Stimulated activated naive CD4-positive, alpha-beta T cell treated with Interleukin-2 at 50 U/mL for 16 hours (primary cell): ENCODE measurements around the gene KCNJ12.
"Not testable (repeated sequence)": the region's sequence is repeated elsewhere in the genome, so short reads cannot be mapped to it uniquely, and the experiment has no call there.

Experiments used
- DNase-seq: peaks from one replicate; lab custom pipeline; 2025; lab: John Stamatoyannopoulos, UW

KCNJ12 gene

DNA sequence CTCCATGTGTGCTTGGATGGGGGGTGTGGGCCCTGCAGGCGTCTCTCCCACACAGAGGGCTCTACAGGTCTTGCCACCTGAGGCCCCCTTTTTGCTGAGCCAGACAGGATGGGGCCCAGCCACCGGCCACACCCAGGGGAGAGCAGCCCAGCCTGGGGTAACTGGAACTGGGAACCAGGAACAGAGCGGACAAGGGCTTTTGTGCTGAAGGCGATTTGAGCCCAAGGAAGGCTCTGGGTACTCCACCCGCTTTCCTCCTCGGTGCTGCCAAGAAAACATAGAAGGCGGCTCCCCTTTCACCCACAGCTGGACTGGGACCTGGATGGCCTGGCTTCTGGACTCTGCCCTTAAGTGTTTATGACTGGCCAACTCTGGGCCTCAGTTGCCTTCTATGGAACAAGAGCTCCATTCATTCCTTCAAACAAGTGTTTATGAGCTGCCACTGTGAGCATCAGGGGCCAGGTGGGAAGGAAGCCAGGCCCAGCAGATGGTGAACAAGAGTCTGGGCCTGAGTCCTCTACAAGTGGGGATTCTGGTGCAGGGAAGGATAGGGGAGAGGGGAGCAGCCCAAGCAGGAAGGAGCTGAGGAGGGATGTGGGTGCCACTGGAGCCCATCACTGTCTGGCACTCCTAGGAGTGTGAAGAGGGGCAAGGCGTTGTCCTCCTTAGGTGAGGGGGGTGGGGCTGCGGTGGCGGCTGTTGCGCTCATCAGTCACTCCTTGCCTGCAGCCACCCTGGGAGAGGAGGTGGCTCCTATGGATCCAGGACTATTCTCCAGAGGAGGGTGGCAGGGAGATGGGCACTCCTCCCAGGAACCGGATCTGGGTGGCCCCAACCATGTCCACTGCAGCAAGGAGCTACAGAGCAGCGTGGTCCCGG is 46.4 kb downstream of the KCNJ12 start:
- DNase-seq: not testable (repeated sequence)

DNA sequence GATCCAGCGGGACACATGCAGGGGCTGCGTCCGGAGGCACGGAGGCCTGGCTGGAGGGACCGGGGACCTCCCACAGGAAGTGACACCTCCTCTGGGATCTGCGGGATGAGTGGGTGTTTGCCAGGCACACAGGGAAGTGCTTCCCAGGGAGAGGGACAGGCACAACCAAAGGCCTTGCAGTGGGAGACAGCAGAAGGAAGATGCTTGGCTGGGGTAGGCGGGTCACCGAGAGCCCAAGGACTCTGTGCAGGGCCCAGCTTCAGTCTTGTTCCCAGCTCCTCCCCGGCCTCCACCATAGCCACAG is 47.0 kb downstream of the KCNJ12 start:
- not testable (repeated sequence) for DNase-seq

- not testable (repeated sequence) for DNase-seq
Measured at GRCh38 chr17:21424697-21425096, 48.5 kb downstream of the KCNJ12 start.

DNA sequence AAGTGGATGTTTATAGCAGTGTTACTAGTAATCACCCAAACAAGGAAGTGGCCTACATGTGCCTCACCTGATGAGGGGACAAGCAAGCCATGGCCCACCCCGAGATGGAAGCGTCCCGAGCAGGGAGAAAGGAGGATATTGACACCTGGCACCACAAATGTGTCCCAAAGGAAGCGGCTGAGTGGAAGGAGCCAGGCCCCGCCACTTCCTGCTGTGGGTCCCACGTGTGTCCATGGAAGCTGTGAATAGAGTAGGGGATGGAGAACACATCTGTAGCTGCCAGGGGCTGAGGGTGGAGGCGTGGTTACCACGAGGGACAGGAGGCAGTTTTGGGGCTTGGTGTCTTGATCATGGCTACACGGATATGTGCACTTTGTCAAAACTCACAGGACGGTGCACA is 49.2 kb downstream of the KCNJ12 start:
- no peak for DNase-seq

GRCh38 chr17:21425736-21426135 is 49.6 kb downstream of the KCNJ12 start:
- no peak for DNase-seq

DNA sequence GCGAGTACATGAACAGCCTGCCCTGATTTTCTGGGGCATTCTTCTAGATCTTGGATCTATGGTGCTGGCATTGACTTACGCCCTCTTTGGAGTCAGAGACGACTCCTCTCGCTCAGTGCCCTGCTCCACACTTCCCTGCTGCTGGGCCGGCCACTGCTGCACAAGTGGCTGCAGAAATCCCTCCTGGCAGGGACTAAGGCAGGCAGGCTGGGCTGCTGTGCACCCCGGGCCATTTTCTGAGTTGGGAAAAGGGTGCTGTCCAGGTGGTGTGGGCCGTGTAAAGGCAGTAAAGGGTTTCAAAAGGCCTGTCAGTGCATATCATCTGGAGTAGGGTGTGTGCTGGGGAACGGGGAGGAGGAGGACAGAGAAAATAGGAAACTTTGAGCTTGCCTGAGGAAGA is 50.1 kb downstream of the KCNJ12 start:
- DNase-seq: not testable (repeated sequence)

DNA sequence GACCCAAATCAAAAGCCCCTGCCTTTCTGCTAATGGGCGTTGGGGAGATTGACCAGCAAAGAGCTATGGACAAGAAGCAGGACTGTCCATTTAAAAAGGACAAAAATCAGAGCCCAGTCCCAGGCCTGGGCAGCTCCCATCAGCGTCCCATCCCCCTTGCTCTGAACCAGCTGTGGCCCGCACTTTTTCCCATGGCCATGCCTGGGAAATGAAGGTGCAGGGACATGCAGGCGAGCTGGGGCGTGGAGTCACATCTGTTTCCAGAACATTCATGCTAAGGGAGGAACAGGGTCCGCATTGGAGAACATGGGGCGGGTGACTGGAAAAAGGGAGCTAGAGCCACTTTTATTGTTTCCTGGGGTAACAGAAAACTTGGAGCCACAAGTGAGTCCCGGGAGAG is 50.7 kb downstream of the KCNJ12 start:
- not testable (repeated sequence) for DNase-seq

DNA sequence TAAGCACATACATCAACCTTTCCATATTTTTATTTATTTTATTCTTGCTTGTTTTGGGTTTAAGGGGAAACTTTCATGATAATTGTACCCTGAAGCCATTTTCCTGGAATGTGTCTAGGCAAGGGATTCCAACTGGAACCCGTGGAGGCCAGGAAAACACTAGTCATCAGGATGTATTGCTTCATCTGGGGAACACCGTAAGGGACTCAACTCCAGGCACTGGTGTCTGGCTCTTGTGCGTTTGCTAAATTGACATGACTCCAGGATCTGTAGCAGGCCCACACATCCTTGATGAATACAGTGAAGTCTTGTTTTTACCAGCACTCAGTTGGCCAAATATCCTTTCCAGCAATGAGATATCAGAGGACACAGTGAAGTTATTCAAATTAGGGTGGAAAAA is 51.6 kb downstream of the KCNJ12 start:
- DNase-seq: not testable (repeated sequence)

DNA sequence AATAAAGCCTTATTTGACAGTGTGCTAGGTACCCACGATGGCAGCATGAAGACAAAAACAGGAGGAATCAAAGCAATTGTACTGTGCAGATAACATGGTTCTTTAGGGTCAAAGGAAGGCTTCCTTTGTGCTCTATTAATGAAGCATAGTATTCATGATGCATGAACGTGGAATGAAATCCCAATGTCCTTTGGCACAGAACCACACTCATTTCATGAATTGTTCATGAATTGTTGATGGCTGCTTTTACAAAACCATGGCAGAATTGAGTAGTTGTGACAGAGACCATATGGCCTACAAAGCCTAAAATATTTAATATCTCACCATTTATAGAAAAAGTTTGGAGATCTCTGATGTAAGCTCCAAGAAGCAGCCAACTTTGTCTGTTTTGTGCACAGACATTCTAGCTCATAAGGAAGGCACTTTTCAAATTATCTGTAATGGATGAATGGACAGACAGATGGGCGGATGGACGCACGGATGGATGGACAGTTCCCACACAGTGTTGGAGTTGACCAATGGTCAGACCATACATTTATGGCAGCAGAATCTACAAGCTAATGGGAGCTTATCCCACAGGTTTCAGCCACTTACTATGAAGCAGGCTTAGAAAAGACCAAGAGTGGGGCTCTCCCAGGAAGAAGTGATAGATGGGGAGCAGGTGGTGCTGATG is 52.7 kb downstream of the KCNJ12 start:
- not testable (repeated sequence) for DNase-seq

- not testable (repeated sequence) for DNase-seq
Measured at GRCh38 chr17:21429921-21430628, 53.9 kb downstream of the KCNJ12 start.

DNA sequence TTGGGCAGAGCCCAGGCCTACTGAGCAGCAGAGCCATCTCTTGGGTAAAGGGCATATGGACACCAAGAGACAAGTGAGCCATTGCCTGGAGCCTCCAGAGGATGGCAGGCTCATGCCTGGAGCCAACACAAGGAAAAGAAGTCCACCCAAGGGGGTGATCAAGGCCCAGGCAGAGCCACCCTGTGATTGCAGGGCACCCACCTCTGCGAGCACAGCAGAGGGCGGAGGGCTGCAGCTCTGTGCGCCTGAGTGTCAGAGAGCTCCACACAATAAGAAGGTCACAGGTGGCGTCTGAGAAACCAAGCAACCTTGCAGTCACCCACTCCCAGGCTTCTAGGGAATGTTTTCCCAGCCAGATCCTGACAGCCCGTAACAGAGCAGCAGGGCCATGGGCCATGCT is 57.8 kb downstream of the KCNJ12 start:
- DNase-seq: not testable (repeated sequence)

DNA sequence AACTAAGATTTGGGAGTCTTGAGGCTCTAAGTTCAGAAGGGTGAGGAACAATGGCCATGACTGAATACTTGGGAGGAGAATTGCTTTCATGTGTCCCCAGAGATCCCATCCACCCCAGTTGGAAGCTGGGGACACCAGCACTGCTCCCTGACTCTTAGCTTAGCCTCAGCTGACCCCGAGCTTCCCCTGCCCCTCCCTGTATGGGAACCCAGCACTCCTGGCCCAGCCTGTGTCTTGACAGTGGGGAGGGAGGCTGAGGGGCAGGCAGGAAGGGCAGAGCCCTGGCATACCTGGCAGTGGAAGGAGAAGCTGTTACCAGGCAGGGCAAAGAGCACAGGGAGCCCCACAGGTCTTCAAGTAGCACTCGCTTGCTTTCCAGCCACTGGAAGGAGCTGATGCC is 58.8 kb downstream of the KCNJ12 start:
- not testable (repeated sequence) for DNase-seq

- not testable (repeated sequence) for DNase-seq
Measured at GRCh38 chr17:21436481-21436880, 60.3 kb downstream of the KCNJ12 start.

GRCh38 chr17:21436883-21437836 is 61.0 kb downstream of the KCNJ12 start:
- DNase-seq: not testable (repeated sequence)

GRCh38 chr17:21438316-21439014 is 62.3 kb downstream of the KCNJ12 start:
- DNase-seq: not testable (repeated sequence)

GRCh38 chr17:21439015-21439336 is 62.8 kb downstream of the KCNJ12 start:
- DNase-seq: not testable (repeated sequence)

GRCh38 chr17:21445091-21445650 is 69.0 kb downstream of the KCNJ12 start:
- no peak for DNase-seq

DNA sequence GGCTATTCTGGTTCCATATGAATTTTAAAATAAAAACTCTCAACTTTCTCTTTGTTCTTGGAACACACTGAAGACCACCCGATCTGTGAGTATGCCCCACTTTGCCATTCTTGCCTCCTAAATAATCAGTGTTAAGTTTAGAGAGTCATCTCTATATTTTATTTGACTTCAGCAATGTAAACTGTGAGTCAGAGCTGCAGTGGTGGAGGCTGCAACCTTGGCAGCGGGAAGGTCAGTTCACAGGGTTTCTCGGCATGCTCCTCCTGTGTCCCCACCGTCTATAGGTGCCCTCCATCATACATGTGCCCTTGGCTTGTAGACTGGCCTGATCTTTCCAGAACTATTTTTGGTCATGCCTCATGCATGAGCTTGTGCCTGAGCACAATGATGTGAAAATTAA is 71.4 kb downstream of the KCNJ12 start:
- not testable (repeated sequence) for DNase-seq

- not testable (repeated sequence) for DNase-seq
Measured at GRCh38 chr17:21449891-21450290, 73.7 kb downstream of the KCNJ12 start.

GRCh38 chr17:21451975-21452374 is 75.8 kb downstream of the KCNJ12 start:
- no peak for DNase-seq
